ENCODE results near the gene MAML3.

- TF ChIP-seq POLR2AphosphoS5 (IDR thresholded peaks at IDR 0.05) (no peak), CTCF (IDR thresholded peaks at IDR 0.05) (no peak)
Observed at GRCh38 chr4:139685180-139685579, 468.8 kb downstream of the MAML3 start.

All from upper lobe of left lung (tissue), 4 donors.